ENCODE data around the gene CCSER1. TPM values are rescaled to one million over a fixed set of nuclear protein-coding genes. Genes with fewer than 3 reads are reported as not detected.

Gene CCSER1
- total RNA-seq, 4 donors from 2014 or later: 3.2 to 17.3 (median 10.2) TPM

GRCh38 chr4:91032725-91033445 lies 905.7 kb downstream of the CCSER1 start:
- ATAC-seq (ENCODE audit: low FRiP score) (no peak), DNase-seq (ENCODE audit: low spot score) (no peak)
- TF ChIP-seq CTCF (IDR thresholded peaks at IDR 0.05): no peak

DNA sequence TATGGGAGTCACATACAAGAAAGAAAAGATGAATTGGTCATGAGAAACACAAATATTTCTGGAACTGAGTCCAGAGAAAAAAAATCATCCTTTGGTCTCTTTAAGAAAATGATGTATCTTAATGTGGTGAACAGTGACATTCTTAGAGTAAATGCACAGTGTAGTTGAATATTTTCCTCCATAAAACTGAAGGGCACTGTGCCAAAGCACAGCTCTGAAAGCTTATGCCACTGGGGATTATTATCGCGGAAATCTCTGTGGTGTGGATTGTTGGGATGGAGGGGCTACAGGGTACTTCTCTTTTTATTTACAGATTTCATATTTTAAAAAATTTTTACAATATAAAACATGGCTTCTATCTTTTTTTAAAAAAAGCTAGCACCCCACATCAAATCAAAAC lies 908.1 kb downstream of the CCSER1 start:
- TF ChIP-seq CTCF (IDR thresholded peaks at IDR 0.05): no peak

DNA sequence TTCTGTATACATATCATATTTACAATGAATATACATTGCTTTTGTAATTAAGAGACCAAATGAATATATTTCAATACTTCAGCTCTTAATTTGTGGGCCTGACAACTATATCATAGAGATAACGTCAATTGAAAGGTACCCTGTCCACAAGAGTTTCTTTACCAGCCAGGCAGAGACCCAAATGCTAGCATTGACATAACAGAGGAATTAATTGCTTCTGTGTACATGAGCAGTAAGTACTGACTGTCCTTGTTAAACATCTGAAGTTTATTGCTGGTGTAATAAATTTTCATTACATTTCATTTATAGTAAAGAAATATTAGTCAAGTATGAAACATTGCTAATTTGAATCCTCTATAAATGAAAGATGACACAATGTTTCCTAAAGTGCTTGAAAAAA lies 910.8 kb downstream of the CCSER1 start:
- TF ChIP-seq CTCF (IDR thresholded peaks at IDR 0.05): no peak
- DNase-seq (ENCODE audit: low spot score) (no peak), ATAC-seq (ENCODE audit: low FRiP score) (no peak)

More for the DNA sequence above, 908.1 kb downstream of the CCSER1 start:
- ATAC-seq (ENCODE audit: low FRiP score) (no peak), DNase-seq (ENCODE audit: low spot score) (no peak)

- DNase-seq (ENCODE audit: low spot score) (no peak), ATAC-seq (ENCODE audit: low FRiP score) (no peak)
- TF ChIP-seq CTCF (IDR thresholded peaks at IDR 0.05): no peak
These were observed 930.7 kb downstream of the CCSER1 start for GRCh38 chr4:91057871-91058270.

GRCh38 chr4:91058345-91058744 lies 931.2 kb downstream of the CCSER1 start:
- no peak for ATAC-seq (ENCODE audit: low FRiP score)
- no peak for DNase-seq (ENCODE audit: low spot score)
- no peak for TF ChIP-seq CTCF (IDR thresholded peaks at IDR 0.05)

- DNase-seq (ENCODE audit: low spot score): no peak
- no peak for ATAC-seq (ENCODE audit: low FRiP score)
- no peak for TF ChIP-seq CTCF (IDR thresholded peaks at IDR 0.05)
These were observed 937.1 kb downstream of the CCSER1 start for GRCh38 chr4:91064157-91064853.

- DNase-seq (ENCODE audit: low spot score): no peak
- no peak for TF ChIP-seq CTCF (IDR thresholded peaks at IDR 0.05)
- no peak for ATAC-seq (ENCODE audit: low FRiP score)
These were observed 937.9 kb downstream of the CCSER1 start for GRCh38 chr4:91065117-91065516.

All from omental fat pad (tissue), 4 donors.